CD4-positive, alpha-beta T cell treated with Interleukin-12 subunit alpha and Interleukin-12 subunit beta, for 1 hour (primary cell): Measurements from ENCODE around the gene CABCOCO1.
A peak's percentile ranks its signal among the peaks of the same experiment; 100 is the strongest.
"Not testable (repeated sequence)": the region's sequence is repeated elsewhere in the genome, so short reads cannot be mapped to it uniquely, and the experiment has no call there.

Source experiments
- DNase-seq: peaks from one replicate; pipeline ENCODE4 v3.0.0-alpha.2; 2020

Gene CABCOCO1

DNA sequence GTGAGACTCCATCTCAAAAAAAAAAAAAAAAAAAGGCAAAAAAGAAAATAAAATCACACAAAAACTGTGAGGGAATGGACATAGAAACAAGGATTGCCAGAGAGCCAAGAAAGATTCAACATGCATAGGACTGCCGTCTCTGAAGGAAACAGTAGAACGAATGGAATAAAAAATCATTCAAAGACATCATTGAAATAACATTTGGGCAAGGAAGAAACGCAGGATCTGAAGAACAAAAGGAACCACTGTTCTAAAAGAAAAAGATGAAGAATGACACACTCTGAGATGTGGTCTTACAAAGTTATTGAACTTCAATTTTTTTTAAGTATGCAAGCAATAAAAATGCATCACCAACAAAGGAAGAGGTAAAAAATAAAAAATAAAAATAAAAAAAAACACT lies 57.2 kb downstream of the CABCOCO1 start:
- DNase-seq, result no peak

DNA sequence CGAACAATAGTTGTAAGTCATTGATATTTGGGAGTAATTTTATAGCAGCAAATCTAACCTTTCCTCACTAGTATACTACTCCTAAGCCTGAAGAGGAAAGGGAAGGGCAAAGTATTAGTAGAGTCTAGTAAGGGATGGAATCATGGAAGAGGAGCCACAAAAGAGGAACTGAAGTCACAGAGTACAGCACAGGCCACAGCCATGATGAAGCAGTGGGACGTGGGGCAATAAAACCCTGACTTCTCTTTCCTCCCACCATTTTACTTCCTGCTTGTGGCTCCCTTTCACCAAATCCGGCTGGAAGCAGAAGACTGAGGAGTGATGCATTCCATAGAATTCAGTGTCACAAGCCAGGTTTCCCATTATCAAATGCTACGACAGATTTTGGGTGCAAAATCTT lies 58.7 kb downstream of the CABCOCO1 start:
- no peak for DNase-seq

DNA sequence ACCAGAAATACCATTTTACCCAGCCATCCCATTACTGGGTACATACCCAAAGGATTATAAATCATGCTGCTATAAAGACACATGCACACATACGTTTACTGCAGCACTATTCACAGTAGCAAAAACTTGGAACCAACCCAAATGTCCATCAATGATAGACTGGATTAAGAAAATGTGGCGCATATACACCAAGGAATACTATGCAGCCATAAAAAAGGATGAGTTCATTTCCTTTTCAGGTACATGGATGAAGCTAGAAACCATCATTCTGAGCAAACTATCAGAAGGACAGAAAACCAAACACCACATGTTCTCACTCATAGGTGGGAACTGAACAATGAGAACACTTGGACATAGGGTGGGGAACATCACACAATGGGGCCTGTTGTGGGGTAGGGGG lies 62.5 kb downstream of the CABCOCO1 start:
- DNase-seq, result not testable (repeated sequence)

DNA sequence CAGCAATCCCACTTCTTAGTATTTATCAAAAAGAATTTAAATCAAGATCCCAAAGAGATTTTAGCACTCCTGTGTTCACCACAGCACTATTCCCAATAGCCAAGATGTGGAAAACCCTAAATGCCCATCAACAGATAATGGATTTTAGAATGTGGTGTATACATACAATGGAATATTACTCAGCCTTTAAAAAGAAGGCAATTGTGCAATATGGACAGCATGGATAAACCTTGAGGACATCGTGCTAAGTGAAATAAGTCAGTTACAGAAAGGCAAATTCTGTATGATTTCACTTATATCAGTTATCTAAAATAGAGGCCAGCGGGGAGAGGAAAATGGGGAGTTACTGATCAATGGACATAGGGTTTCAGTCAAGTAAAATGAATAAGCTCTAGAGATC lies 66.9 kb downstream of the CABCOCO1 start:
- DNase-seq, result no peak

DNA sequence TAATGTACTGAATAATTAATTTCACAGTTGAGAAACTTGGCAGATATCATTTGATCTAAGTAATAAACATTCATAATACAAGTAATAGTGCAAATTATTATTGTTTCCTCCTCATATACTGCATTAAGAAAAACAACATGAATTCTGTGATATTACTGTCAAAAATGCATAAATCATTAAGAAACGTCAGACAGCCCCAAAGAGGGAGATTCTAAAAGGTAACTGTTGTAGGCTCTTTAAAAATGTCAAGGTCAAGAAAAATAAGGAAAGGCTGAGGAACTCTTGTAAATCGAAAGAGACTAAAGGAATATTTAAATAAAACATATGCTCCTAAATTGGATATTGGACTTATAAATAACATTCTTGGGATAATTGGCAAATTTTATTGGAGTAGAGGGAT lies 67.9 kb downstream of the CABCOCO1 start:
- DNase-seq, result no peak

DNA sequence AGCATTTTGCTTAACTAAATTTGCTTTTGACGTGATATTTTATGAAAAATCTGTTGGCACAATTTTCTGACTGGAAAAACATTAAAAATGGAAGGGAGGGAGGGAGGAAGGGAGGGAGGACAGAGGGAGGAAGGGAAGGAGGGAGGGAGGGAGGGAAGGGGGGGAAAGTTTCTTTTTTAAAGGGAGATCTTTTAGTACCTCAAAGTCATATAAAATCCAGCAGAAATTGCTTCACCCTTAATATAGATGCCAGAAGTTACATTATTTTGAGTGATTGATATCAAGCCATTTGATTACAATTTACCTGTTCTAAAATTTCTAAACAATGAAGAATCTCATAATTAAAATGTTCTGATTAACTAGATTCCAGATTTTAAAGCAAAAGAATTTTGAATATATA lies 68.9 kb downstream of the CABCOCO1 start:
- DNase-seq, result no peak

DNA sequence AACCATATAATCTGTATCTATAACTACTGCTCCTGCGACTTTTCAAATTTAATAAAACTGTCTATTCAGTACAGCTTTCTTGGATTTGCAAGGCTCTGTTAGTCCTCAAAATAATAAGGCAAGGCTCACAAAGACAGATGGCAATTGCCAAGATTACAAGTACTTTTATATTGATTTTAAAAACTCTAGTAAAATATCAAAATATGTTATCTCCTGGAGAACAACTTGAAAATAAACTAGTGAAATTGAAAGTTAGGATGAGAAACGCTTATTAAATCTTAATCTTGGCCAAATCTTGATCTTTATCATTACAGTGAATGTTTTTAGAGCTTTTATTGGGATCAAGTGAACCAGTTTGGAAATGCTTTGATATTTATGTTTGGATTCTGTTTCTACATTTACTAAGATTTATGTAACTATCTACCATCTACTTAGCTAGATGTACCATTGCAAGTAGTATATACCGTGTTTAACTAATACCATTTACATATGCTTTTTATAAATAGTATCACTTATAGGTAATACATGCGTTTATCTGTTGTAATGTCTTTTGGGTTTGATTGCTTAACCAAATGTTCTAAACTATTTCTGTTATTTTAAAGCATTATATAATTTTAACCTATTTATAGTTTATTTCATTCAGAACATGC lies 70.0 kb downstream of the CABCOCO1 start:
- no peak for DNase-seq

DNA sequence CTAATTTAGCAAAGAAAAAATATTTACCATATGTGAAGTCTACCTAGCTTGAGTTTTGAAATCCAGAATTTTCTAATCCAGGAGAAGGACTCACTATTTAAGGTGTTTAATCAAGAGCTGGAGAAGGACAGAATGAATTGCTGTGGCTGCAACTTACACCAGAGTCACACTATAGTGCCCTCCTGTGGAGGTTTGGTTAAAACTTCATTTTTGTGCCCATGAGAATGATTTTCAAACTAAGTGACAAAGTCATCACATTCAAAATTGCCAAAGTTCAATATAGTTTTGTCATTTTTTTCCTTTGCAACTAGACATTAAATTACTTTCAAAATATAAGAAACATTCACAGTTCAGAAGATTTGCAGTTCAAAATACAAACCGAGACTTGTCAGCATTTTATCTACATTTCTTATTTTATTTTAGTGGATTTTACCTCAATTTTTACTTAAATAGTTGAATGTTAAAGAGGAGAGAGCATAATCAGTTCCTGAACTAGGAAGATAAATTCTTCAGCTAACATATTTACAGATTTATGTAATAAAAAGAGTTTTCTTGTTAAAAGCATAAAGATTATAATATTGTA lies 70.7 kb downstream of the CABCOCO1 start:
- peak; percentile 23 for DNase-seq

DNA sequence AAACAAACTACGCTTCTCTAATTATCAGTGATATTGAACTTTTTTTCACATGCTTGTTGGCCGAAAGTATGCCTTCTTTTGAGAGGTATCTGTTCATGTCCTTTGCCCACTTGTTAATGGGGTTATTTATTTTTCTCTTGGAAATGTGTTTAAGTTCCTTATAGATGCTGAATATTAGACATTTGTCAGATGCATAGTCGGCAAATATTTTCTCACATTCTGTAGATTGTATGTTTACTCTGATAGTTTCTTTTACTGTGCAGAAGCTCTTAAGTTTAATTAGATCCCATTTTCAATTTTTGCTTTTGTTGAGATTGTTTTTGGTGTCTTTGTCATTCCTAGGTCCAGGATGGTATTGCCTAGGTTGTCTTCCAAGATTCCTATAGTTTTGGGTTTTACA lies 73.2 kb downstream of the CABCOCO1 start:
- DNase-seq, result no peak

DNA sequence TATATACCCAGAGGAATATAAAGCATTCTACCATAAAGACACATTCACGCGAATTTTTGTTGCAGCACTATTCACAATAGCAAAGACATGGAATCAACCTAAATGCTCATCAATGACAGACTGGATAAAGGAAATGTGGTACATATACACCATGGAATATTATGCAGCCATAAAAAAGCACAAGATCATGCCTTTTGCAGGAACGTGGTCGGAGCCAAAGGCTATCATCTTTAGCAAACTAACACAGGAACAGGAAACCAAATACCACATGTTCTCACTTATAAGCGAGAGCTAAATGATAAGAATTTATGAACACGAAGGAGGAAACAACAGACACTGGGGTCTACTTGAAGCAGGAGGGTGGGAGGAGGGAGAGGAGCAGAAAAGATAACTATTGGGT lies 74.7 kb downstream of the CABCOCO1 start:
- DNase-seq, result not testable (repeated sequence)

DNA sequence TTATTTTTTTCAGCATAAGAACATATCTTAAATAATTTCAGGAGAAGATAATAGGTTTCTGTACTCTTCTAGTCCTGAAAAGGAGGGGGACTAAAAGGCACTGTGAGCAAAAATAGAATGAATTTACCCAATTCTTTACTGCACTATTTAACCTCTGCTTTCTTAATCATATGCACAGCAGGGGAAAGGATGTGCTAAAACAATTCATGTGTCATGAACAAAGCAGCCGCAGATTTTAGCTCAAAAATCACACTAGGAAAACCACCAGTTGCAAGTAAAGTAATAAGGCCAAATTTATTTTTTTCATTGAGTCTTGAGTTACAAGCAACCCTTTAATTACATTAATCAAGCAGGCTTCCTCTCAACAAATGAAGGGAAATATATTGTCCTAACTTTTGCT lies 80.1 kb downstream of the CABCOCO1 start:
- no peak for DNase-seq

DNA sequence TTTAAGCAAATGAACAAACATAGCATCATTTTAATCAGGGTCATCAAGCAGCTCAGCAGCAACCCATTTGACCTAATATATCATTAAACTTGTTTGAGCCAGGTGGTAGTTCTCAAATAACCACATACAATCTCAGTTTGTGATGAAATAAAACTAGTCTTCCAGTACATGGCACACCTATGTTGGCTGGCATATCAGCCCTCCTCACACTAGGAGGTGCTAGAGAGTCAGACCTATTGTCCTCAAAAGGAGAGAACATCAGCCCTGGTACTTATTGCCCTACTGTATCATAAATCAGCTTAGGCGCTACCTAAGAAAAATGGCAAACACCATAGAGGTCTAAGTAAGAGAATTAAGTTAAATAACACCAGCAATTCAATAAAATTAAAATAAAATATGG lies 81.7 kb downstream of the CABCOCO1 start:
- DNase-seq, result no peak

DNA sequence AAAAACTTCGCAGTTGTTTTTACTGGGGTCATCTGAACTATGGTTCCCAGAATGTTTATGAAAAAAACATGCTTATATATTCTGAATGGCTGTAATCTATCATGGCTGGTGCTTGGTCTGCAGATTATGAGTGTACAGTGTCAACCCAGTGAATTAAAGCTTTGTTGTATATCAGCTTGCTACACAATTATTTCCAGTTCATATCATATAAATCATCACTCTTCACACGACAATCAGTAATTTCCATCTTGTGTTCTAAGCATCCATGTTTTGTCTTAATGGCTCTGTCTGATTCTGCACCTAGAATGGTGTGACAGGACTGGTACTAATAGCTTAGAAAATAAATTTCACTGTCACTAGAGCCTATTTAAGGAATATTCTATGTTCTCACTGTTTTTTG lies 83.6 kb downstream of the CABCOCO1 start:
- DNase-seq, result no peak

DNA sequence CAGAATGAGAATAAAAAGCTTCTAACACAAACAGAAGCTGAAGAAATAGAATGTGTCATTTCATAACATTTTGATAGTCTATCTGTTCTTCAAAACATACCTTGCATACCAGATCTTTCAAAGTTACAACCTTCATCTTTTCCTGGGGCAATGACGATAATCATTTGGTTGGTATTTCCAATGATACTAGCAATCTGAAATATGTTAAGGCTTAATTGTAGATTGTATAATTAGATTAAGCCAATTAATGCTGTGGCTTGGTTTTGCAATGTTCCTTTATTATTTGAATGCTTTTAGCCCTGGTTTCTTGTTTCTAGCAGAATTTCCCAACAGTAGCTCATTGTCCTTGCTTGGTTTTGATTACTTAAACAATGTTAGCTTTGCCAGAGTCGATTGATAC lies 84.6 kb downstream of the CABCOCO1 start:
- no peak for DNase-seq

DNA sequence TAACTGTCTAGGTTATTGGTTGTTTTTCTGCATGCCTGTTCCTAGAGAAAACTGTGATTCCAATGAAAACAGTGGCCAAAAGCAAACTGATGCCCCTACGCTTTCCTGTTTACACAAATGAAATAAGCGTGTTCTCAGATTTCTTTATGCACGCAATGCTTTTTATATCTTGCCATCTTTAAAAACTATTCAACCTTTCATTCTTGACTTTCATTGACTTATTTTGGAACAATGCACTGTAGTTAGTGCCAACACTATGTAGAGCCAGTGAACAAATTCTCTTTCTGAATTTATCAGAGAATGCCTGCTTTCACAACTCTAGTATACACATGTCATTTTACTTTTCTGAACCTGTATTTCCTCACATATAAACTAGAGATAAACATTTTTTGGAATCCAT lies 86.6 kb downstream of the CABCOCO1 start:
- DNase-seq, result no peak

DNA sequence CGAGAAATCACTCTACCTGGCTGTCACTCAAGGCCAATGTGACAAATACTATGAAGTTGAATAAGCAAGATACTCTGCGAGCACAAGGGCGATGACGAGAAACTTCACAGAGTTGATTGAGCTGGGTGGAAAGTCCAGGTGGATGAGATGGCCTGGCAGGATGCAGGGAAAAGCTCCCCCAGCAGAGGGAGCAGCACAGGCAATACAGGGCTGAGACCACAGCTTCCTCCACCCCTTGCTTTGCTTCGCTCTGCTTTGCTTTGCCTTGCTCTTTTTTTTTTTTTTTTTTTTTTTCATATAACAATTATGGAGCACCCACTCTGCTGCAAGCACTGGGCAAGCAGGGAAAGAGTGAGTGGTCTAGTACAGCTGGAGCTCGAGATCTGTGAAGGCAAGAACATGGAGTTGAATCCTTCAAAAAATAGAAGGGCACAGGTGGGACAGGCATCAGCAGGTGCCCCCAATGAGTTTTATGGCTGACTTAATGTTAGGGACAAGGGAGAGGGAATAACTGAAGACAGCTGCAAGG lies 88.3 kb downstream of the CABCOCO1 start:
- peak; percentile 75 for DNase-seq

DNA sequence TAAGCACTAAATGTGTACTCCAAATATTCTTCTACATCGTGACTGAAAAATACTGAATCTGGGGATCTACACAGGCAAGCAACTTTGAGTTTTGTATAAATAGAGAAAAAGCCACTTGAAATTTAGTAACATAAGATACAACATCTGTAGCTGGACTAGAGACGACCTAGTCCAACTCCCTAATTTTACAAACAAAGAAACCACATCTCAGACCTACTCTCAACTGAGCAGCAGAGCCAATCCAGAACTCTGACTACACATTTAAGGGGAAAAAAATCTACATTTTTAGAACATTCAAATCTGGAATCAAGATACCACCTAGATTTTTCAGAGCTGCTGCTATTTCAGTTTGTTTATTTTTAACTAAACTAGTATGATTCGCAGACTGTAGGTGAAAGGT lies 88.9 kb downstream of the CABCOCO1 start:
- DNase-seq, result no peak

DNA sequence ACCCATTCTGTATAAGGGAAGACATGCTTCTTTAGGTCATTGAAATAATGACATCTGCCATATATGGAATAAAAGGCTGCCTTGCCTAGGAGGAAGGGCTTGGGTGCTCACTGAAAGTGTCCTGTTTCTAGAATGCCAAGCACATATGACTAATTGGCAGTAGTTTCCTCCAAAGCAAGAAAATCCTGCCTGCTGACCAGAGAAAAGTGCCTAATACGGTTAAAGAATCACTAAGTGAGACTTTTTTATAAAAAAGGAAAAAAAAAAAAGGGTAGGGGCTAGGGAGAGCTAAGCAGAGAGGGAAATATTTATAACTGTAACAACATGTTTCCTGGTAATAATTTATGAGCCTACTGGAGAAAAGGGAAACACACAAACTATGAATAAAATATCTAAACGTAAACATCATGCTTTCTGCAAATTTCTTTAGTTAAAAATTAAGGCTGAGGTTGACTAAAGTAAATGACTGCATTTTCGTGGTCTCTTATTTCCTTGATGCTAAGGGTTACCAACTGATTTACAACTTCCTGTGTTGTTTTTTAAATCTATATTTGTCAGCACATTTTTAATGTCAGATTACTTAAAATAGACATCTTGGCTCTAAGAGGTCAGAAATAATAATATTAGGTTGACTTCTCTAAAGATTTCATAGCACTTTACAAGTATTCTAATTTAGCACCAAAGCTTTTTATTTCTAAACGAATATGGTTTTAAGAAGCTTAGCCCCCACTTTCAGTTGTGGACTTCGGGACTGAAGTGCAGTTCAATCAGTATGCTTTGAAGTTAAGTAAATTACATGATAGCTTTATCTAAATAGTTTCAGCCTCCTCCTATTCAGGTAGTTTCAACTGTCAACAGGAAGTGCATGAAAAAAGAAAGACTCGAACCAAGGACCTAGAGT lies 89.6 kb downstream of the CABCOCO1 start:
- no peak for DNase-seq

DNA sequence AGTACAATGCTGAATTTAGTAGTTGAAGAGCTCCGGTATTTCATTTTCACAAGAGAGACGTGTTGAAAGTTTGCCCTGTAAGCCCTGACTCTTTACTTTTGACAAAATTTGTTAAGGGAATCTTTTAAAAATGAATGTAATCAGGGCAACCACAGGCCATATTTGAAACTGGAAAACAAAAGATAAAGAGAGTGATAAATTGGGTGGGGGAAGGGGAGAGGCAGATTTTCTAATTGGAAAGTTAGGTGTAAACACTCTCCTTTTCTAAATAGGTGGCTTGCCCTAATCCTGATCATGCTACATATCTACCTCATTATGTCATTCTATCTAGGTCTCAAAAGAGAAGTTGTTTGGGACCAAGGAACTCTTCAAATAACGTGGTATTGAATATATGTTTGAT lies 90.7 kb downstream of the CABCOCO1 start:
- DNase-seq, result no peak

DNA sequence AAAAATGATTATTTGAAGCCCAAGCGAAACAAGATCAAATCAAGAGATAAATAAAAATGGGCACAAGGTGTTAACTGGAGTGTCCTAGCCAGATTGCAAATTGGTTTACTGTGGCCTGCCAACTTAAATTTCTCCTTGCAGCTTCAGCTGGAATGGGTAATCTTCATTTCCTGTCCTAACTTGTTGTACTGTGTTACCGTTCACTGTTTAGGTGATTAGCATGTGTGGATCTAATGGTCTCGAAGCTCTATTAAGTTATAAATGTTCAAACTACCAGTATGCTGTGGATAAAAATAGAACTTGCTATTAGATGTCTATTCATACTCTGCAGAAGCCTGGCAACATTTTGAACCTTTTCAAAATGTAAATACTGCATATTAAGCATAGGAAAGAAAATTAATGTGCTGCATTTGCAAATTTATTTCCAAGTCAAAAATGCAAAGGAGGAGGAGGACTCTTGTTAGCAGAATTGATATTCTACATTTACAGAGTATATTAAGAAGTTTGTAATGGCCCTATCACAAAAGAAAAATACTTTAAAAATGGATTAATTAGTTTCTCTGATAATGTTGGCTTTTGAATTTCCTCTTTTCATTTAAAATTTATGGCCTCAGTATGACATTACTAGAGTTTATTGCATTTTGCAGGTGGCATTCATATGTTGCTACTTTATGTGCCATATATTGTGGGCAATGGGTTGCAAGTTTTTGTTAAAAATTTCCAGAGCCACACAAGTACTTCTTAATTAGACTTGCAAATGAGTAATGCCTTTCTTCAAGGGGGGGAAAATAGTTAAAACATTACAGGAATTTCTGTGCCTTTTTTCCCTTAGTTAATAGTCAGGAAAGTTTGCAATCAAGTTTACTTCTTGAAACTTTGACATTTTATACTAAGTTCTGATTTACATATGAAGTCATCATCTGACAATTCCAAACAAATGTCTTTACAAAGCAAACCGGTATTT lies 92.1 kb downstream of the CABCOCO1 start:
- DNase-seq, result no peak

DNA sequence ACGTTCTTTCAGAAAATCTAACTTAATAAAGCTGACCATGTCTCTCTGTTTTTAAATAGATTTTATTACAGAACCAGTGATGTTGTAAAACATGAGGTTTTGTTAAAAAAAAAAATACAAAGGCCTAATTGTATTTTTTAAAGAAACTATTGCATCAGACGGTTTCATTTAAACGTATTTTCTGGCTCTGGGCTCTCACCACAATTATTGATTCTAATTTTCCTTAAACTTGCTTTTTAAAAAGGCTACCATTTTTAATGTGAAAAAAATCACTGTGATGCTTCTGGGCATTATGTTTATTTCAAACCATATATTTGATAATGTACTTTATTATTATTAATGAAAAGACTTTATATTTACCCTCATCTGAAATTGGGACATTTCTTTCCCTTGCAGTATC lies 94.3 kb downstream of the CABCOCO1 start:
- DNase-seq, result no peak

DNA sequence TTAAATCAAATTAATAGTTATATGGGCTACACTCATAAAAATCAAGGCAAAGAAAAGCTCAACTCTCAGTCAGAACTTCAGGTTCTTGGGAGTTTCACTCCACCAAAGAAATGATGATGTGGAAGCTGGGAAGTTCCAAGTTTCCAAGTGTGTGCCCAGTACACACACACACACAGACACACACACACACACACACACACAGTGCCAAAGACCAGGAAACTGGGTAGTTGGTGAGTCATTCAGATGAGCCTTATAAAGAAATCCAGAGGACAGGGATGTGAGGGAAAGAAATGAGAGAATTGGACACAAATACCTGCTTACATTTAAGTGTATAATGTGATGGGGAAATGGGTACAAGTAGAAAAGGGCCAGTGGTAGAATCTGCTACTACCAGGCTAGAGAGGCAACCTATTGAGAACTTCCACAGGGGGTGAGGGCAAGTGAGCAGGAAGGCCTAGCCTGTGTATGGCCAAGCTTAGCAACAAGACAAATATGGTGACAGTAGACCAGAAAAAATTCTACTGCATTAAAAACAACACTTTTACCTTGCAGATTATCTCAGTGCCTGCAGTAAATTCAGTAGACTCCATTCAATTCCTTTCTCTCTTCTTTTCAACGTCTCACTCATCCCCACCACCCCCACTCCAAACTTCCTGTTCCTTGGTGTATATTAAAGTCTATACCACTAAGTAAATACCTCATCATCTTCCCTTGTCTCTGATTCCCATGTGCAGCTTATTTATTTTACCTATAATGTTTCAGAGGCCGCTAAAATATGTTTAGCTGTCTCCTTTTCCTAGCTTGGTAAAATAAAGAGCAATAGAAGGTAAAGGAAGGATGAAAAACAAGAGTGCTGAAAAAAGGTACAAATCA lies 95.0 kb downstream of the CABCOCO1 start:
- no peak for DNase-seq
